GM23338 (cell line): ENCODE results near the gene CAMKK2.

Experiments used
- CREB1 ChIP-seq: fragments of 250-450 bp; sonication (Bioruptor Pico); IDR thresholded peaks from 2 replicates; pipeline ENCODE4 v1.5.0; 2020; ENCODE audit warnings: low read depth, mild to moderate bottlenecking, moderate library complexity
- CTCF ChIP-seq, 2 experiments: fragments of 200-600 bp in 1 of 2; sonication (generic) in 1 of 2; conservative IDR thresholded peaks; 2 replicates each; pipeline versions ENCODE4 v1.5.1 to v1.6.1; 2016 to 2017; ENCODE audit warnings: antibody characterized with exemption in 2 of 2, low read depth in 2 of 2, mild to moderate bottlenecking in 2 of 2, moderate library complexity in 1 of 2
- EZH2 ChIP-seq: fragments of 200-600 bp; sonication (generic); IDR thresholded peaks from one replicate; pipeline ENCODE4 v1.8.0; 2017; ENCODE audit warnings: antibody characterized with exemption, mild to moderate bottlenecking, low read depth; ENCODE audit not compliant: unreplicated experiment
- EZH2phosphoT487 ChIP-seq: fragments of 200-600 bp; sonication (generic); IDR thresholded peaks from one replicate; pipeline ENCODE4 v1.8.1; 2018; ENCODE audit warnings: antibody characterized with exemption; ENCODE audit not compliant: unreplicated experiment
- JUNB ChIP-seq: IDR thresholded peaks from one replicate; pipeline ENCODE4 v1.6.1; 2016; ENCODE audit warnings: antibody characterized with exemption; ENCODE audit not compliant: unreplicated experiment
- POLR2AphosphoS5 ChIP-seq: IDR thresholded peaks from 2 replicates; pipeline ENCODE4 v1.6.1; 2016; ENCODE audit warnings: antibody characterized with exemption, low read depth
- ZNF114 ChIP-seq: fragments of 250-450 bp; sonication (Bioruptor Pico); IDR thresholded peaks from 2 replicates; pipeline ENCODE4 v1.5.0; 2020; ENCODE audit warnings: mild to moderate bottlenecking, moderate library complexity
- ZNF331 ChIP-seq: fragments of 250-450 bp; sonication (Bioruptor Pico); IDR thresholded peaks from 2 replicates; pipeline ENCODE4 v1.5.0; 2020; ENCODE audit warnings: low read depth, mild to moderate bottlenecking, moderate library complexity

- TF ChIP-seq CTCF (conservative IDR thresholded peaks at IDR 0.05; ENCODE audit: low read depth in 2 of 2): no peak
- no peak for TF ChIP-seq POLR2AphosphoS5
- no peak for TF ChIP-seq CREB1
- TF ChIP-seq EZH2phosphoT487: no peak
- TF ChIP-seq ZNF114: no peak
- TF ChIP-seq JUNB: no peak
- TF ChIP-seq EZH2: no peak
- no peak for TF ChIP-seq ZNF331 (CRISPR knock-in tag)
Measured at GRCh38 chr12:121345151-121345815, 48.8 kb upstream of the CAMKK2 start.
